CD4-positive, alpha-beta T cell treated with Interleukin-17A for 4 hours (primary cell): Measurements from ENCODE around the gene SOHLH2.

Source experiments
- DNase-seq: peaks from one replicate; pipeline ENCODE4 v3.0.0-alpha.2; 2020; ENCODE audit warnings: mixed read lengths

Gene SOHLH2, protein sequence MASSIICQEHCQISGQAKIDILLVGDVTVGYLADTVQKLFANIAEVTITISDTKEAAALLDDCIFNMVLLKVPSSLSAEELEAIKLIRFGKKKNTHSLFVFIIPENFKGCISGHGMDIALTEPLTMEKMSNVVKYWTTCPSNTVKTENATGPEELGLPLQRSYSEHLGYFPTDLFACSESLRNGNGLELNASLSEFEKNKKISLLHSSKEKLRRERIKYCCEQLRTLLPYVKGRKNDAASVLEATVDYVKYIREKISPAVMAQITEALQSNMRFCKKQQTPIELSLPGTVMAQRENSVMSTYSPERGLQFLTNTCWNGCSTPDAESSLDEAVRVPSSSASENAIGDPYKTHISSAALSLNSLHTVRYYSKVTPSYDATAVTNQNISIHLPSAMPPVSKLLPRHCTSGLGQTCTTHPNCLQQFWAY

GRCh38 chr13:36214163-36214921, at the start of gene SOHLH2:
SOHLH2 (minus strand) TSS chr13:36214556; CDS start chr13:36214526, 30 bp downstream.
- DNase-seq, result no peak

DNA sequence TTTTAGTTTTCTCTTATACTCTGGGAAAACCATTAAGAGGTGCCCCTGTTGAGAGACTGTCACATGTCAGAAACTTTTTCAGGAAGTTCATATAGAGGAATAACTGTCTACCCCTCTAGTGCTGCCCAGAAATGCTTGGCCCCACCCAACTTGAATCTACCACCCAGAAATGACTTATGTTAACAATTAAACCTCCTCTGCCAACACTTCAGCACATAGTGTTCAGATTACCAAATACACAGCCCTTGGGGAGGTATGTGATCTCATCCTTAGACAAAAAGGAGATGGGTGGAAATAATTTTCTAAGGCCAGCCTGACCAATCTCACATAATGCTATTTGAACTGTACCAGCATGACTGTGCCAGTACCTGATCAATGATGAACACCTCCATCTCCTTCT, 47.6 kb upstream of the SOHLH2 start:
- DNase-seq, result no peak

- no peak for DNase-seq
Measured at GRCh38 chr13:36261011-36261410, 46.7 kb upstream of the SOHLH2 start.

DNA sequence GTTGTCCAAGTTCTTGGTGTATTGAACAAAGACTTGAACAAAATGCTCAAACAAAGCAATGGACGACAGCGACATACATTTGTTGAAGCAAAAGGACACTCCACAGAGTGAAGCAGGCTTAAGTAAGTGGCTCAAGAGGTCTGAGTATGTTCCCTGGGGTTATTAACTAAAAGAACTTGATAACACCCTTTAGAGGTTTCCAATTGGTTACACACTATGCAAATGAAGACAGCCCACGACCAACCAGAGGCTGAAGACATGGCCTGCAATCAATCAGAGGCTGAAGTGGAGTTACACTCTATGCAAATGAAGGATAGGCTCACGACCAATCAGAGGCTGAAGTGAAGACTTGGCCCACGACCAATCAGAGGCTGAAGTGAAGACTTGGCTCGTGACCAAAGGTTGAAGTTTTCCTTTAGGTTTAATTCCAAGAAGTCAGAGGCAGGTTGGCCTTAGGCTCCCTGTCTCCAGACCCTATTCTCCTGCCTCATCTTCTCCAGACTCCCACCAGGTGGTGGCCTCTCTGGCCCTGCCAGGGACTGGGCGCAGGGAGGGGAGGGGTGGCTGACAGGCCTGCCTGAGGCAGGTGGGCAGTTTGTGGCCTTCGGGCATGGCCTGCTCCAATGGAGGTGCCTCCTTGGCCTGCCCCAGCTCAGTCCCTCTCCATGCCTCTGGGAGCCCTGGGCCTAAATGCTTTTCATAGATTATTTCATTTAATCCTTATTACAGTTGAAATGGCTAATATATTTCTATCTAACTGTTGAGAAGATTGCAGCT, 45.2 kb upstream of the SOHLH2 start:
- no peak for DNase-seq

DNA sequence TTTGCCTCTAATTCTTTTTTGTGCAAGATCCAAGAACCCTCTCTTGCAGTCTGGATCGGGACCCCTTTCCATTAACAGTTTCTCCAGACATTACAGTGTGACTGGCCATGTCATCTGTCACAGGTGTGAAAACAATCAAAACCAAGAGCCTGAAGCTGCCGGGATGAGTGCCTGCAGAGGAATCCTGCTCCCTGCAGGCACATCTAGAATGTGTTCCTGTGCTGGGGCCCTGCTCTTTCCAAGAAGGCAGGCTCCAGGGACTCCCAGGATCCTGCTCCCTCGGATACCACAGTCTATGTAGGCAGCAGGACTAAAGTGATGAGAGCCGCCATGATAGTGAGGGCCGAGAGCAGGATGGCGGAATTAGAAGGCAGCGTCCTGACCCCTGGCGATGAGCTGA, 44.5 kb upstream of the SOHLH2 start:
- no peak for DNase-seq

DNA sequence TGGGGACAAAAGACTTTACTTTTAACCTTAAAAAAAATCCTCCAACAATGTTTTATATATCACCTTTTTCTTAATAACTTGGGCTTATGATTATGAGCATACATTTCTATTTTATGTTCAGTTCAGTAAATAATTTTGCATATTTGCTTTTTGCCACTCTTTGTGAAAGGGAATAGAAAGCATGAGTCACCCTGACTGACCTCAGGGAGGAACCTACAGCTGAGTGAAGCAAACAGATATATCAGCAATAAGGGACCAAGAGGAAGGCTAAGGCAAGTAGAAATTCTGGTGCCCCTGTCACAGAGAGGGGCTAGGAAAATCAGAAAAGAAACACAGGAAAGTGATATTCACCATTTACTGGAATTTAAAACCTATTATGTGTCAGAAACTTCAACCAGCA, 37.2 kb upstream of the SOHLH2 start:
- no peak for DNase-seq

- DNase-seq, result no peak
Measured at GRCh38 chr13:36251017-36251416, 36.7 kb upstream of the SOHLH2 start.

DNA sequence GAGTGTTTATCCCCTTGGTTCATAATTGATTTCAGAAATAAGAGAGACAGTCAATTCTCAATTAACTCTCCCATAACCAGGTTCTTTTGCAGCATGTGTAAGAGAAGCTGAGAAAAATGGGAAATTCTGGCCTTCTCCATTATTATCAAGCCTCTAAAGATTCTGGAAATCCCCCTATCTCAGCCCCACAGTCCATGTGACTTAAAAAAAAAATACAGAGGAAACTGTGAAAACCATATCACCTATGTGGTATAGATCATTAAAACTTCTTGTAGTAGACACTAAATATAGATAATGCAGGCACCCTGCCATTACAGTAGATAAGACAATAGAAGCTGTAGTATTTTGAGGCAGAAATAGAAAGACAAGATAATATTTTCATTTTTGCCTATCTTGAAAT, 34.3 kb upstream of the SOHLH2 start:
- DNase-seq, result no peak

DNA sequence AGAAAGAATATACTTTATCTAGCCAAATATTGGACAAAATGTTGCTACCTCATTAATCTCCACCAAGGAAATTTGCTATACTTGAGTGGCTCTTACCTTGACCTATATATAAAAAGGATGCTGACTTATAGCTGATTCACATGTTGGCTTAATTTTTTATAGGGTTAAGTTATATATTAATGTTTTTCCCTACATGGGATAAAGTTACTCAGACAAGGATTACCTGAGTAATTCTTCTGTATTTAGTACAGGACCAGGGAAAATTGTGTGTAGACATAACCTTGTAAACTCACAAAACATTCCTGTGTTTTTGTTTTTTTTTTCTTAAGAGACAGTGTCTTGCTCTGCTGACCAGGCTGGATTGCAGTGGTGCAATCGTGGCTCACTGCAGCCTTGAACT, 30.6 kb upstream of the SOHLH2 start:
- no peak for DNase-seq

DNA sequence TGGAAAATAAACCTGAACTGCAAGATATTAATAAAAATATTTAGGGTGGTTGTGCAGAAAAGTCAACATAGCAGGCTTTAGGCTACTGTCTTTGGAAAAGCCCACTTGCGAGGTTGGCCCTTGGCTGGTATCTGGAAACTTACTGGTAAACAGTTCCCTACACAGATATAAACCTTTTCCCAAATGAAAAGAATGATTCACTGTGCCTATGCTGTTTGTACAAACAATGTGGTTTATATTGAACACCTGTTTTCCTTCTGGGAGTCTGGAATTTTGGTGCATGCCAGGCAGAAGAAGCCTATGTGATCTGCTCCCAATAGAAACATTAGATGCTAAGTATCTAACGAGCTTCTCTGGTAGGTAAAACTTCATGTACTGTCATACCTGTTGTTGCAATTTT, 29.7 kb upstream of the SOHLH2 start:
- no peak for DNase-seq

DNA sequence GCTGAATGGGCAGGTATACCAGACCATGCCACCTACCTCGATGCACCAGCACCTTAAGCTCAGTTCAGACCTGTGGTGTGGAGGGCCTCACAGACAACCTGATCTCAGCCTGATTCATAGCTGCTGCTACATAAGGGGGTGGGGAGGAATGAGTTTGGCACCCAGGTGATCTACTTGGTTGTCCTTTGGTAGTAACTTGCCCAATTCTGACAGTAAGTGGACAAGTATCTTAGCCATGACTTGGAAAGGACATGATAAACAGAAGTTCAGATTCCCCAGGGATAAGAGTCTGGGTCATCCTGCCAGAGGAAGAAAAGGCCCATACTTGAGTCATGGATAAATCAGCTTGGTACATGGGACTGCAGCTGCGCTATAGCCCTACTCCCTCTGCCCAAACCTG, 28.4 kb upstream of the SOHLH2 start:
- DNase-seq, result no peak

GRCh38 chr13:36231236-36231635, 16.9 kb upstream of the SOHLH2 start:
- DNase-seq, result no peak

- no peak for DNase-seq
Measured at GRCh38 chr13:36224730-36225129, 10.4 kb upstream of the SOHLH2 start.

GRCh38 chr13:36219883-36220282, 5.5 kb upstream of the SOHLH2 start:
- DNase-seq, result no peak

DNA sequence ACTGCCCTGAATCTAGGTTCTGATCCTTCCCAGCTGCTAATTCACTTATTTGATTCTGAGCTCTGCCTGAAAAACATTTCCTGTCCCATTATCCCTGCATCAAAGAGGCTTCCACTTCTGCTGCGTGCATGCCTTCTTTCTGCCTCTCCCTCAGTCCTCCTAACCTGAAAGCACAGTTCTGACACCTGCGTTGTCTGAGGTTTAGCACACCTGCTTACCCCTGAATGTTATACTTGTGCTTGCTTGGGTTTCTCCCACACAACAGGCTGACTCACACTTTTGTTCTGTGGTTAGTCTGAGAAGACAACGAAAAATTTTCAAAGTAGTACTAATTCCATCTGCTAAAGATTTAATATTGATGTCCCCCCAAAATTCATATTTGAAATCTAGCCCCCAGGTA, 3.1 kb upstream of the SOHLH2 start:
- DNase-seq, result no peak

DNA sequence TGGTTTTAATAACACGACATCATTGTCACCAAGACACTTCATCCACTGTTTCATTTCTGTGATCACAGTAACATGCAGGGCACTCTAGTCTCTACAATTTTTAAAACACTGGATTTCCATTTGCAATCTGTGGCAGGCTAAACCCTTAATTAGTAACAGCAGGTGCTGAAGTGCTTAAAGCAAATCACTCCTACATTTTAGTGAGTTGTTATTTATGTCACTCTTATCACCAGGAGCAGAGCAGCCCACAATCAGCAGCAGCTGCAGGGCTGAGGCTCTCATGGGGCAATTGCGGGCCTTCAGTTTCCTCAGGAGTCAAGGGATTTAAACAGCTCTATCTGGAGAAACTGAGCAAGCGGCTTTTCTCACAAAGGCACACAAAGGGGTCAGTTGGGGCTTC, 1.6 kb downstream of the SOHLH2 start:
- no peak for DNase-seq

- no peak for DNase-seq
Measured at GRCh38 chr13:36211567-36211966, 2.8 kb downstream of the SOHLH2 start.

- DNase-seq, result no peak
Measured at GRCh38 chr13:36210738-36211137, 3.6 kb downstream of the SOHLH2 start.

- no peak for DNase-seq
Measured at GRCh38 chr13:36207672-36208071, 6.7 kb downstream of the SOHLH2 start.

GRCh38 chr13:36193151-36193855, 21.1 kb downstream of the SOHLH2 start:
- DNase-seq, result no peak

DNA sequence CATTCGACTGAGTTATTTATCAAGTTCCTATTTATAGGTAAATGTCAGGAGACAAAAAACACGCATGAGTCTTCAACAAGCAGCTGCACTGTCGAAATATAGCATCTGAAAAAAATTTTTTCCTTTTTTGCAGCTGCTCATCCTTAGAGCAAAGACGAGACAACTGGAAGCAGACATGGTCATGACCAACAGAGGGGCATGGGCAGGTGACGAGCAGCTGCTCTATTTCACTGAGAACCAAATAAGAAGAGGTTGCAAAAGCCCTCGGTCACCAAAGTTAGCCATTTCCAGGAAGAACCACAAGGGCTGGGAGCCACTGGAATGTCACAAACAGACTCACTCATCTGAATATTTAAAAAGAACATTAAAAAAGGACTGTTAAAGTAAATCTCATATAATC, 22.2 kb downstream of the SOHLH2 start:
- no peak for DNase-seq

DNA sequence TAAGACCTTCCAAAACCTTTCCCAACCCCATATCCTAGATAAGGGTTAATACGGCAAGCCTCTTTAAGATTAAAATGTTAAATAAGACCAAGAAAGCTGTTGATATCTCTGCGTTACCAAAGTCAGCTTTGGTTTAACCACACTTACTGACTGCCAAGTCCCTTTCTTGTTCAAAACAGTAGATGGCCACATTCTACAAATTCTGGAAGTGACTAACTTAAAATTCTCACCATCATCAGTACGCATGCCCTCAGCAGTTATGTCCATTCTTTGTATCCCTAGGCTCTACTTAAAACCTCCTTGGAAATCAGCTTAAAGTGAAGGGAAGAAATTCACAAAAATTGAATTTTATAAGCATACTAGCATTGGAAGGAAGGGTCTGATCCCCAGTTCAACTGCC, 23.6 kb downstream of the SOHLH2 start:
- DNase-seq, result no peak

DNA sequence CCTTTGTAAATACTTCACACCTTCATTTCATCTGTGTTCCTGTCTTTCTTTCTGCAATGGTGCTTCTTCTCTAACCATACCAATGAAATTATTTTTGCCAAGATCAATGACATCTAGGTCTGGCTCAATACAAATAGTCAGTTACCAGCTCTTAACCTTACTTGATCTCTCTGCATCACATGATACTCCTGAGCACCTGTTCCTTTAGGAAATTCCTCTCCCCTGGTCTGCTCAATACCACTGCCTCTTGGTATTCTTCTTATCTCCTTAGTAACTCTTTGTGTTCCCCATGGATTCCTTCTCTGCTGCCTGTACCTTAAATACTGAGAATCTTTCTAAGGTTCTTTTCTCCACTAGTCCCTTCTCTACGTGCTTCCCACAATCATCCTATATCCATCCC, 25.9 kb downstream of the SOHLH2 start:
- no peak for DNase-seq
